BJ (cell line): ENCODE results near the gene DZANK1. TPM values are rescaled to one million over a fixed set of nuclear protein-coding genes. Genes with fewer than 3 reads are reported as not detected.

Experiments
- CTCF ChIA-PET: fragments of 350-600 bp; formaldehyde crosslinking; extraction: SDS; loops from one replicate; lab custom pipeline; 2021; ENCODE audit warnings: antibody characterized with exemption, inconsistent platforms; lab: Yijun Ruan, JAX
- POLR2A ChIA-PET: fragments of 300-600 bp; sonication (Branson Sonifier 250); formaldehyde crosslinking; extraction: SDS; loops from one replicate; lab custom pipeline; 2021; ENCODE audit warnings: antibody characterized with exemption; lab: Charles Lee
- DNase-seq: peaks from one replicate; pipeline ENCODE4 v3.0.0-alpha.2; 2011; ENCODE audit warnings: low read depth
- H3K27me3 ChIP-seq: 2 replicates; pipeline ENCODE4 v1.6.0; 2011; ENCODE audit warnings: low read length; ENCODE audit not compliant: control insufficient read depth, insufficient read depth
- H3K36me3 ChIP-seq: 2 replicates; pipeline ENCODE4 v1.5.1; 2011; ENCODE audit warnings: low read length; ENCODE audit not compliant: control insufficient read depth, insufficient read depth
- H3K4me3 ChIP-seq: 2 replicates; pipeline ENCODE4 v1.5.1; 2011; ENCODE audit warnings: low read depth, mild to moderate bottlenecking, control low read depth, low read length
- CTCF ChIP-seq: IDR thresholded peaks from 2 replicates; pipeline ENCODE4 v1.5.1; 2011; ENCODE audit warnings: low read depth, mild to moderate bottlenecking, control low read depth, inconsistent platforms, low read length, moderate library complexity; ENCODE audit not compliant: insufficient read depth
- polyA plus RNA-seq: library from polyadenylated mRNA; depleted of rRNA; stranded (reverse); fragments of >200 nt; gene quantifications from 2 replicates; pipeline ENCODE4 v1.2.3, GENCODE V29; 2011

Gene DZANK1
- polyA plus RNA-seq, 1 experiment = 2.0 TPM

DNA sequence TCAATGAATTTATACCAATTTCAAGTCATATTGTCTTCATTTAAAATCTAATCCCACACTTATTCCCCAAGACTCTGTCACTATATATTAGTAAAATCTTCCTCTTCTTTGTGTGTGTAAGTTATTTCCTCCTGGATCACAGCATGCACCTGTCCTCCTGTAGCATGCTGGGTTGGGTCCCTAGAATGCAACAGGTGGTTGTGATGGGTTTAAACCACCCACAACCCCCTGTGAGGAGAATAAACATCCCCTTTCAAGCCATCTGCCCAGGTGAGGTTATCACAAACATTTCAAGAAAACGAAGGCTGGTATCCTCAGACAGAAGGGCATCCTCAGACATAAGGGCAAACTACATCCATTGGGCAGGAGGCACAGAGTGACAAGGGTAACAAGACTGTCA lies 26.4 kb downstream of the DZANK1 start:
- Histone ChIP-seq H3K4me3 (no peak overlapping the region), H3K27me3 (no peaks in the 10 kb centered on the region), H3K36me3 (no peaks in the 10 kb centered on the region)
- DNase-seq = no peak
- TF ChIP-seq CTCF = no peak
- POLR2A ChIA-PET = no interaction called here
- CTCF ChIA-PET = no interaction called here

DNA sequence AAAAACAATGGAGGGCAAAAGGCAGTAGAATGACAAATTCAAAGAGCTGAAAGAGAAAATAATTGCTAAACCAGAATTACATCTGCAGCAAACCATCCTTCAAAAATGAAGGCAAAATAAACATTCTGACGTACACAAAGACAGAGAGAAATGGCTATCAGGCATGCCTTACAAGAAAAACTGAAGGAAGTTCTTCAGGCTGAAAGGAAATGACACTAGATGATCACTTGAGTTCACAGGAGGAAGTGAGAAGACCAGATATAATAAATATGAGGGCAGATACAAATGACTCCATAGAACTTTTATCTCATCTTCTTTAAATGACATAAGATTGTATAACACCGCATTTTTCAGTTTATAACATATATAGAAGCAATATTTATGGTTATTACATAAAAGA lies 30.0 kb downstream of the DZANK1 start:
- CTCF ChIA-PET = no interaction called here
- no peak for DNase-seq

DNA sequence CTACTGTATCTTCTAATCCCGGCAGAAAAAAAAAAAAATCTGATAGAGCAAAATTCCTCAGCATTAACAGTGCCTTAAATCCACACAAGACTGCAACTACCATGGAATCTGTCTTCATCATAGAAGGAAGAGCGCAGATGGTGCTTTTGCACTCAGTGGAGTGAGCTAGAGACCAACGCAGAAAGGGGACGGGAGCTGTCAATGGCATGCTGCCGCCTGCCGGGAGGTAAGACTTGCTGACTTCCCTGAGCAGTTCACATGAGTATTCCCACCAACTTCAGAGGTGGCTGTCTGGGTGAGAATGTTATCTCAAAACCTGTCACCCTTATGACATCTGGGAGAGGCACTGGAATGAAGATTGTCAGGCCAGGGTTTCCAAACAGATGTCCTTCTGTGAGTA lies 35.6 kb downstream of the DZANK1 start:
- POLR2A ChIA-PET = no interaction called here
- no peak for DNase-seq
- H3K36me3 ChIP-seq = no peaks in the 10 kb centered on the region
- no peaks in the 10 kb centered on the region for H3K27me3 ChIP-seq
- CTCF ChIA-PET = no interaction called here
- H3K4me3 ChIP-seq = no peak overlapping the region
- no peak for TF ChIP-seq CTCF

More for the DNA sequence above, 30.0 kb downstream of the DZANK1 start:
- TF ChIP-seq CTCF = no peak
- Histone ChIP-seq H3K27me3 (no peaks in the 10 kb centered on the region), H3K4me3 (no peak overlapping the region), H3K36me3 (no peaks in the 10 kb centered on the region)
- POLR2A ChIA-PET = no interaction called here

DNA sequence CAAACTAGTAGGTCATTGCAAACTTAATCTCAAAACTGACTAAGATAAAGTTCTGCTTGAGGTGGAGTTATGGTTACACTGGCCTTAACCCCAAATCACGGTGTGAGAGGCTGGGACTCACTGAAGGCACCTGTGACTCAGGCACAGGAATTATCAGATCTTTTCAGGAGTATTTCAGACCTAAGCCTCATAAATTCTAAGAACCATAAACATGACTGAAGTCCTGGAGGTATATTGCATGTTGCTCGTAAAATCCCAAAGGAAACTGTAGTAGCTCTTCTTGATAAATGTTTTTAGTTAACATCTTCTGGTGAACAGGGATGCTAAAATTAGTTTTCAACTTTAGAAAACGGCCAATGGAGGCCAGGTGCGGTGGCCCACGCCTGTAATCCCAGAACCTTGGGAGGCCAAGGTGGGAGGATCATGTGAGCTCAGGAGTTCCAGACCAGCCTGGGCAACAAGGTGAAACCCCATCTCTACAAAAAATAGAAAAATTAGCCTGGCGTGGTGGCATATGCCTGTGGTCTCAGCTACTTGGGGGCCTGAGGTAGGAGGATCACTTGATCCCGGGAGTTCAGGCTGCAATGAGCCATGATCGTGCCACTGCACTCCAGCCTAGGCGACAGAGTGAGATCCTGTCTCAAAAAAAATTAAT lies 36.5 kb downstream of the DZANK1 start:
- no peak for TF ChIP-seq CTCF
- DNase-seq = no peak
- ChIA-PET POLR2A (no interaction called here), CTCF (no interaction called here)
- H3K27me3 ChIP-seq = no peaks in the 10 kb centered on the region
- H3K4me3 ChIP-seq = no peak overlapping the region
- H3K36me3 ChIP-seq = no peaks in the 10 kb centered on the region

DNA sequence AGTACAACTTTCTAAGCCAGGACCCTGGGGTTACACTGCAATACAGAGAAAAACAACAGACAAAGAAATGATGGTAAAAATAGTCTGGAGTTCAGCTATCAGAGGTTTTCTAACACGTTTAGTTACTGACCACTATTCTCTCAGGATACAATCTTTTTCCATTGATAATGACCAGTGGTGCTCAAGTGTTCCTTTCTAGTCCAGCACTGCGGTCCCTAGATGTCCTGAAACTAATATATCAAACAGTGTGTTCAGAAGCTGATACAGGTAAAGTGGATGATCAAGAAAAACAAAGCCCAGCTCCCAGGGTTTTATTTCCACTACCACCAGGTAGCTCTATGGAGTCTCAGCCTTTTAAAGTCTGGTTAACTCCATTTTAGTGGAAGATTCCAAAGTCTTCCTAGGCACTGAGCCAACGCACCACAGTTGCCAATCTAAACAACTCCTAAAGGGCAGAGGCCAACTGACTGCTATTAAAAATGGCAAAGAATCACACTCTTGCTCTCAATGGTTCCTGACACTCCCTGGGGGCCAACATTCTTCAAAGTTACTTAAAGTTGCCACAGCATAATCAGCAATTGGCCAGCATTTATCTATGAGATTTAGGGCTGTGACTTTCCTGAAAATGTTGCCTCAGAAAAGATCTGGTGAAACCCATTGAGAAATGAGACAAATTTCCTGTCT lies 38.2 kb downstream of the DZANK1 start:
- DNase-seq = no peak
- H3K4me3 ChIP-seq = no peak overlapping the region
- H3K36me3 ChIP-seq = no peaks in the 10 kb centered on the region
- ChIA-PET POLR2A (no interaction called here), CTCF (interaction anchor here (0.6 kb wide), 2 partner anchors 50 to 1114 kb away, joined by 3 read pairs; no protein-coding TSS in a partner anchor)
- H3K27me3 ChIP-seq = no peaks in the 10 kb centered on the region
- no peak for TF ChIP-seq CTCF
